Body of pancreas (tissue), 4 donors: Measurements from ENCODE around the gene DEFB132. TPM values are rescaled to one million over a fixed set of nuclear protein-coding genes. Genes with fewer than 3 reads are reported as not detected.

Source experiments
- ATAC-seq: fragments of 150-250 bp; one replicate; pipeline ENCODE4 v1.9.1; 2016
- DNase-seq, 4 donors: peaks; one replicate each; pipeline ENCODE4 v3.0.0-alpha.2; 2019
- H3K27ac ChIP-seq, 4 donors: fragments of 200-600 bp; sonication (generic); 1 replicate in 3 of 4; 2 replicates in 1 of 4; pipeline versions ENCODE4 v1.5.1 to v1.6.1; 2016 to 2019; ENCODE audit warnings: mild to moderate bottlenecking in 1 of 4, mixed read lengths in 1 of 4, moderate library complexity in 1 of 4
- H3K27me3 ChIP-seq, 2 donors: fragments of 200-600 bp; sonication (generic); one replicate each; pipeline ENCODE4 v1.6.0; 2016; ENCODE audit warnings: mild to moderate bottlenecking in 1 of 2
- H3K36me3 ChIP-seq, 2 donors: fragments of 200-600 bp; sonication (generic); replicated peaks in 1 of 2; 2 replicates each; pipeline ENCODE4 v1.5.1; 2016; ENCODE audit warnings: low read depth in 2 of 2; ENCODE audit not compliant: insufficient read depth in 1 of 2
- H3K4me1 ChIP-seq: fragments of 200-600 bp; sonication (generic); one replicate; pipeline ENCODE4 v1.6.0; 2016
- H3K4me3 ChIP-seq, 2 donors: fragments of 200-600 bp; sonication (generic); 1 replicate in 1 of 2; 2 replicates in 1 of 2; pipeline ENCODE4 v1.5.1; 2016 to 2019
- H3K9me3 ChIP-seq, 3 donors: fragments of 200-600 bp; sonication (generic); 1 replicate in 2 of 3; 2 replicates in 1 of 3; pipeline ENCODE4 v1.5.1; 2016
- CTCF ChIP-seq, 7 experiments: fragments of 450-650 bp in 4 of 7; fragments of 200-600 bp in 3 of 7; sonication (generic) in 3 of 7; IDR thresholded peaks; one replicate each; pipeline ENCODE4 v1.5.1; 2016 to 2019; ENCODE audit warnings: antibody characterized with exemption in 7 of 7
- POLR2A ChIP-seq, 3 donors: fragments of 450-650 bp; IDR thresholded peaks; one replicate each; pipeline ENCODE4 v1.6.1; 2016; ENCODE audit warnings: antibody characterized with exemption in 3 of 3, mild to moderate bottlenecking in 2 of 3
- WGBS, 2 donors: methylation state at CpG; one replicate each; pipeline ENCODE4 v1.1.5; 2017; 5-methylcytosine and 5-hydroxymethylcytosine counted together
- intact Hi-C: fragments of 100-400 bp; cut with DNase I; formaldehyde crosslinking; loops from one replicate; pipeline ENCODE4 v1.15.1; 2023
- total RNA-seq, 2 donors: library from RNA; depleted of rRNA; stranded (reverse); fragments of >200 nt; gene quantifications; one replicate each; pipeline ENCODE4 v1.1.0, GENCODE V29; 2016

DEFB132 gene
- total RNA-seq, 2 donors from 2014 or later = not detected

DNA sequence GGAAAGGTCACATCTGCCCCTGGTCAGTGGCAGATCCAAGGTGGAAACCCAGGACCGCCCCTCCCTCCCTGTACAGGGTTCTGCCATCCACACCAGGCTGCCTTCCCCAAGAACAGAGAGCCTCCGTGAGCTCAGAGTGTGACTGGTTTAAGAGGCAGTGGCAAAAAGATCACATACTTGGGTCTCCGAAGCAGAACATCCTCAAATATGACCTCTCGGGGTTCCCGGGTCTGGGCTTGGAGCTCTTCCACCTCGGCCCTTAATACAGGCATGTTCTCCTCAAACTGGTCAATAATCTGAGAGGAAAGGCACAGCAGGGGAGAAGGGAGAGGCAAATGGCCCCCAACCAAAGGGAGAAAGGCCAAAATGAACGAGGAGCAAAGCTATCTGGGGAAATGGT lies 18.3 kb downstream of the DEFB132 start:
- H3K27ac ChIP-seq = no peak overlapping the region
- H3K9me3 ChIP-seq = no peaks in the 10 kb centered on the region
- TF ChIP-seq POLR2A (IDR thresholded peaks at IDR 0.05) = no peak
- WGBS, 2 donors = 80 to 90% methylated on average over 6 to 7 of the region's 7 CpGs
- H3K4me3 ChIP-seq = no peak overlapping the region
- H3K27me3 ChIP-seq = no peaks in the 10 kb centered on the region
- no peak for ATAC-seq
- peaks cover 2 to 5% of the 10 kb centered on the region in 2 donors for H3K36me3 ChIP-seq
- intact Hi-C loops = no loop called here
- H3K4me1 ChIP-seq = no peaks in the 10 kb centered on the region
- DNase-seq = no peak

DNA sequence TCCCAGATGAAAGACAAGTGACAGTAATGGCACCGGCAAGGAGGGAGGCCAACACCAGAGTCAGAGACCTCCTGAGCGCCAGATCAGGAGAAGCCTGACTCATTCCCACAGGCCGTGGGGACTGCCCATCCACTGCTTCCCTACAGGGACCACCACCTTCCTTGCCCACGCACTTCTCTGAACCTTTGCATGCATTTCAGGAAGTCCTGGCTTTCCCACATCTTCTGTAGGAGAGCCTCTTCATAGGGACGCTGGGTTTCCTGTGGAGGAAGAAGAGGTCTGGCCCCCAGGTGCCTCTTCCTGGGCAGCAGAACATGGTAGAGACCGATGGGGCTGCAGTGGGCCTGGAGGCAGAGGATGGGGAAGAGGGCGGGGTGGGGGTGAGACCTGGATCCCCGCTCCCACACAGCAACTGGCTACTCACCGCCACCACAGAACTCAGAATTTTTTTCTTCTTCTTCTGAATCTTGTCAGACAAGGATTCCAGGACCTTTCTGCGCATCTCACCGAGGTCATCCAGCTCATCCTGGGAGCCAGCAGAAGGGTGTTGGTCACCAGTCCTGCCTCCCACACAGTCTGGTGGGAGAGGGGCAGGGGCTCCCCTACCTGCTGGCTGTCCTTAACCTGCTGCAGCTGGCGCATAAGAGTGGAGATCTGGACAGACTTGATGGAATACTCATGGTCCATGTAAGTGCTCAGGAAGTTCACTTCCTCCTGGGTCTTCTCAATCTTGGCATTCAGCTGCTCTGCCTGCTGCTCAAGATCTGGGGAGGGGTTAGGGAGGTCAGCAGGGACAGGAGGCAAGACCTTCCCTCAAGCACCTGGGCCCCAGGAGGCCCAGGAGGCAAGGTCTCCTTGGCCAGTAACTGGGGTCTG lies 19.3 kb downstream of the DEFB132 start:
- intact Hi-C loops = no loop called here

DNA sequence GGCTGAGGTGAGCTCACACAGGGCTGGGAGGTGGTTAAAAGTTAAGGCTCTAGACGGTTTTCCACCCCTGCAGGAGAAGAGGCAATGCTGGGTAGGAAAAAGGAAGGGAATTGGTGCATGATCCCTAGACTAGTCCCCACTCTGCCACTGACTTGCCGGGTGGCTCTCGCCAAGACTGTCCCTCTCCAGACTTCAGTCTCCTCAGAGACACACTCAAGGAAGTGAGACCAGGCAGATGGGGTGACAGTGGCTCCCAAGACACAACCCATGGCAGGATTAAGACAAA lies 19.9 kb downstream of the DEFB132 start:
- DNase-seq (peak in 1 of 4 donors; percentile 1), ATAC-seq (no peak)
- WGBS, 2 donors = 63 to 86% methylated on average over 3 of the region's 3 CpGs
- no peaks in the 10 kb centered on the region for H3K27me3 ChIP-seq
- intact Hi-C loops = no loop called here
- H3K27ac ChIP-seq = no peak overlapping the region
- TF ChIP-seq POLR2A (IDR thresholded peaks at IDR 0.05) = no peak
- TF ChIP-seq CTCF (IDR thresholded peaks at IDR 0.05) = no peak
- no peaks in the 10 kb centered on the region for H3K9me3 ChIP-seq
- H3K4me3 ChIP-seq = no peak overlapping the region
- no peaks in the 10 kb centered on the region for H3K4me1 ChIP-seq
- peaks cover 2 to 5% of the 10 kb centered on the region in 2 donors for H3K36me3 ChIP-seq

More for the DNA sequence above, 19.3 kb downstream of the DEFB132 start:
- no peak overlapping the region for H3K4me3 ChIP-seq
- no peak for ATAC-seq
- no peaks in the 10 kb centered on the region for H3K27me3 ChIP-seq
- WGBS, 2 donors = 92% methylated on average over 12 of the region's 12 CpGs
- no peaks in the 10 kb centered on the region for H3K9me3 ChIP-seq
- no peak overlapping the region for H3K27ac ChIP-seq
- TF ChIP-seq POLR2A (IDR thresholded peaks at IDR 0.05) = no peak
- TF ChIP-seq CTCF (IDR thresholded peaks at IDR 0.05) = no peak
- DNase-seq = peak in 1 of 4 donors; percentile 6
- no peaks in the 10 kb centered on the region for H3K4me1 ChIP-seq
- peaks cover 2 to 5% of the 10 kb centered on the region in 2 donors for H3K36me3 ChIP-seq

DNA sequence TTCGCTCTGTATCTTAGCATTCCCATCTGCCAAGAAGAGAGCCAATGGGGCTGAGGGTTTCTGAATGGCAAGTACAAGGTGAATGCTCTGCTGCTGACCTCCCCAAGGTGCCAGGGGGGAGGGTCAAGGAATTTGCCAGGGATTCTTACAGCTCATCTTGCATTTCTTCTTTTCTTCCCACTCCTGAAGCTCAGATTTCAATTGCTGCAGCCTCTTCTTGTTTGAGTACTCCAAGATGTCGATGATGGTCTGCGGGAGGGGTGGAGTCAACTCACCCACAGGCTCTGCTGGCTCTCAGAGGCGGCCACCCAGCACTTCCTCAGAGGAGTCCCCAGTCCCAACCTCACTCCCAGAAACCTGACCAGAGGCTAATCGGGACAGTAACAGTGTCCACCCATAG lies 20.7 kb downstream of the DEFB132 start:
- ATAC-seq (no peak), DNase-seq (no peak)
- H3K4me1 ChIP-seq = no peaks in the 10 kb centered on the region
- no peak overlapping the region for H3K4me3 ChIP-seq
- intact Hi-C loops = no loop called here
- peaks cover 2 to 5% of the 10 kb centered on the region in 2 donors for H3K36me3 ChIP-seq
- WGBS, 2 donors = 81 to 84% methylated on average over 5 of the region's 5 CpGs
- no peaks in the 10 kb centered on the region for H3K9me3 ChIP-seq
- H3K27ac ChIP-seq = no peak overlapping the region
- TF ChIP-seq POLR2A (IDR thresholded peaks at IDR 0.05) (no peak), CTCF (IDR thresholded peaks at IDR 0.05) (no peak)
- no peaks in the 10 kb centered on the region for H3K27me3 ChIP-seq

GRCh38 chr20:278607-279571 lies 21.4 kb downstream of the DEFB132 start:
- TF ChIP-seq CTCF (IDR thresholded peaks at IDR 0.05) = no peak
- no peak for TF ChIP-seq POLR2A (IDR thresholded peaks at IDR 0.05)
- H3K27me3 ChIP-seq = no peaks in the 10 kb centered on the region
- intact Hi-C loops = no loop called here
- H3K36me3 ChIP-seq = peaks cover 2 to 5% of the 10 kb centered on the region in 2 donors
- H3K9me3 ChIP-seq = no peaks in the 10 kb centered on the region
- H3K27ac ChIP-seq = no peak overlapping the region
- ATAC-seq = peak; percentile 30
- no peaks in the 10 kb centered on the region for H3K4me1 ChIP-seq
- peak in 1 of 4 donors; percentile 34 for DNase-seq
- no peak overlapping the region for H3K4me3 ChIP-seq
- WGBS, 2 donors = 81 to 86% methylated on average over 46 to 53 of the region's 88 CpGs
